22Rv1 (cell line): ENCODE measurements around the gene PFKFB3.
A peak's percentile ranks its signal among the peaks of the same experiment; 100 is the strongest.
"Not testable (repeated sequence)": the region's sequence is repeated elsewhere in the genome, so short reads cannot be mapped to it uniquely, and the experiment has no call there.

Experiments
- H3K27ac ChIP-seq: fragments of 450-650 bp; 2 replicates; pipeline ENCODE4 v1.5.1; 2017
- CTCF ChIP-seq: fragments of 450-650 bp; IDR thresholded peaks from 2 replicates; pipeline ENCODE4 v1.5.1; 2017; ENCODE audit warnings: mild to moderate bottlenecking
- ZFX ChIP-seq: fragments of 450-650 bp; IDR thresholded peaks from 2 replicates; pipeline ENCODE4 v1.6.1; 2017; ENCODE audit warnings: antibody characterized with exemption, borderline replicate concordance

The PFKFB3 gene

DNA sequence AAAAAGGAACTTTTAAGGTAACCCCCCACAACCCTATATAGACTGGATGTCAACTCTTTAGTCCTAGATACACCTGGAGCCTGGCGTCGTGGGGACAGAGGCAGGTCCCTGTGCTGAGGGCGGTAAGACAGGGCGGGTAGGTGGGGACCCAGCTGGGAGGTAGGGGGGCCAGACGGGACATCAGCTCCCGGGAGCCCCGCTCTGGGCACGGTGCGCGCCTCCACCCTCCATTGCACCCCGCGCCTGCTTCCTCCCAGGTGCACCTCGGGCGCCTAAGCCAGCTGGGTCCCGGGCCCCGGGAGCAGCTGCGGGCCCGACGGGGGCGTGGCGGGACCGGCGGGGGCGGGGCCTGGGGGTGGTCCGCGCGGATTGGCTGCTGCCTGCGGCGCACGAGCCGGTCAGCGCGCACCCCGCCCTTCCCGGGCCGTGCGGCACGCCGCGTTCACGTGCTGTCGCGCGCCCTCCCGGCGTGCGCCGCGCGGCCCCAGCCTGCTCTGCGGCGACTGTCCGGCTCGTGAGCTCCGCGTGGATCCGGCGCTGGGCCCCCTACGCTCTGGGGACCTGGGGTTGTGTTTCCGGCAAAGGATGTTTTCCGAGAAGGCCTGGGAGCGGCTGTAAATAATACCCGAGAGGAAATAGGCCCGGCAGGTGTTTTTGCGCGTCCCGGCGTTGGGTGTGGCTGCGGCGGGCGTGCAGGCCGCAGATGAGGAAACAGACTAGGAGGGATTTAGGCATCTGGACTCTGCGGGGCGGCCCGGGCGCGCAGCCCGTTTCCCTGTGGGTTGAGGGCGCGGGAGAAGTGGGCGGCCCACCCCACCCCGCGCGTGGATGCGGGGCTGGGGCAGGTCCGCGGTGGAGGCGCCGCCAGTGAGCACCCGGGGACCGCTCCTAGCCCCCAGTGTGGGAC, 39.1 kb upstream of the PFKFB3 start:
- peak overlapping the region; percentile 75 for H3K27ac ChIP-seq

GRCh38 chr10:6164271-6165095, 38.2 kb upstream of the PFKFB3 start:
- H3K27ac ChIP-seq = peak overlapping the region; percentile 75
- TF ChIP-seq CTCF (no peak), ZFX (no peak)

More for the DNA sequence above, 39.1 kb upstream of the PFKFB3 start:
- TF ChIP-seq CTCF = no peak
- TF ChIP-seq ZFX = no peak

- no peak overlapping the region for H3K27ac ChIP-seq
- no peak for TF ChIP-seq ZFX
- TF ChIP-seq CTCF = no peak
These were observed 37.5 kb upstream of the PFKFB3 start for GRCh38 chr10:6165221-6165725.

- H3K27ac ChIP-seq = not testable (repeated sequence)
These were observed 36.8 kb upstream of the PFKFB3 start for GRCh38 chr10:6165933-6166332.

DNA sequence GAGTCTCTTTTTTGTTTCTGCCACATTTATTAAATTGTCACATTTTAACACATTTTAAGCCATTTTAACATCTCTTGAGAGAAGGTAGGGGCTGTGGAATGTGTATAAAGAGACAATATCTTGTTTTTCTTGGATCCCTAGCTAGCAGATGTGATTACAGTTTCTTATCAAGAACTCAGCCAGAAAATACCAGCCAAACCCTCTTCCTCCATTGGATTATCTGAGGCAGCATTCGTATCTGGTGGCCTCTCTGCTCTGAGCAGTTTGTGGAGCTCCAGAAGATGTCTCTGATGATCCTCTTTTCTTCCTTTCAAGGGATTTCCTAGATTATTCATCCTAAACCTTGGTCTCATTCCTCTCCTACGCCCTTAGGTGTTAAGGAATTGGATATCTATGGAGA, 35.3 kb upstream of the PFKFB3 start:
- no peak for TF ChIP-seq CTCF
- no peak for TF ChIP-seq ZFX
- H3K27ac ChIP-seq = no peak overlapping the region

DNA sequence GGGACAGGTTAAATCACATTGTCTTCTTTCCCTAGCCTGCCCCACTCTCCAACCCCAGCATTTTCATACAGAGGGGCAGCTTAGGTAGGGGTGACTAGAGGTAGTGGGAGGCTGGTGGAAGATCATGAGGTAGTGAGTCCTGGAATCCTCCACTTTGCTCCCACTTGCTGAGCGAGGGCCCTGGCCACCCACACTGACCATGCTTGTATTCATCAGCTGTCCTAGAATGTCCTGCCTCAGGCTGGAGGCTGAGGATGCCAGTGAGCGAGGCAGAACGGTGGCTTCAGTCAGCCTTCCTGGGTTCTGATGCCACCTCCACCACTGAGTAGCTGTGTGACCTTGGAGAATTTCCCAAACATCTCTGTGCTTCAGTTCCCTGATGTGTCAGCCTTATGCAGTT, 34.6 kb upstream of the PFKFB3 start:
- no peak overlapping the region for H3K27ac ChIP-seq
- TF ChIP-seq ZFX = no peak
- no peak for TF ChIP-seq CTCF

GRCh38 chr10:6170638-6171037, 32.1 kb upstream of the PFKFB3 start:
- no peak overlapping the region for H3K27ac ChIP-seq
- no peak for TF ChIP-seq CTCF
- TF ChIP-seq ZFX = no peak
